ENCODE data around the gene LDB1.

Gene LDB1, protein sequence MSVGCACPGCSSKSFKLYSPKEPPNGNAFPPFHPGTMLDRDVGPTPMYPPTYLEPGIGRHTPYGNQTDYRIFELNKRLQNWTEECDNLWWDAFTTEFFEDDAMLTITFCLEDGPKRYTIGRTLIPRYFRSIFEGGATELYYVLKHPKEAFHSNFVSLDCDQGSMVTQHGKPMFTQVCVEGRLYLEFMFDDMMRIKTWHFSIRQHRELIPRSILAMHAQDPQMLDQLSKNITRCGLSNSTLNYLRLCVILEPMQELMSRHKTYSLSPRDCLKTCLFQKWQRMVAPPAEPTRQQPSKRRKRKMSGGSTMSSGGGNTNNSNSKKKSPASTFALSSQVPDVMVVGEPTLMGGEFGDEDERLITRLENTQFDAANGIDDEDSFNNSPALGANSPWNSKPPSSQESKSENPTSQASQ

DNA sequence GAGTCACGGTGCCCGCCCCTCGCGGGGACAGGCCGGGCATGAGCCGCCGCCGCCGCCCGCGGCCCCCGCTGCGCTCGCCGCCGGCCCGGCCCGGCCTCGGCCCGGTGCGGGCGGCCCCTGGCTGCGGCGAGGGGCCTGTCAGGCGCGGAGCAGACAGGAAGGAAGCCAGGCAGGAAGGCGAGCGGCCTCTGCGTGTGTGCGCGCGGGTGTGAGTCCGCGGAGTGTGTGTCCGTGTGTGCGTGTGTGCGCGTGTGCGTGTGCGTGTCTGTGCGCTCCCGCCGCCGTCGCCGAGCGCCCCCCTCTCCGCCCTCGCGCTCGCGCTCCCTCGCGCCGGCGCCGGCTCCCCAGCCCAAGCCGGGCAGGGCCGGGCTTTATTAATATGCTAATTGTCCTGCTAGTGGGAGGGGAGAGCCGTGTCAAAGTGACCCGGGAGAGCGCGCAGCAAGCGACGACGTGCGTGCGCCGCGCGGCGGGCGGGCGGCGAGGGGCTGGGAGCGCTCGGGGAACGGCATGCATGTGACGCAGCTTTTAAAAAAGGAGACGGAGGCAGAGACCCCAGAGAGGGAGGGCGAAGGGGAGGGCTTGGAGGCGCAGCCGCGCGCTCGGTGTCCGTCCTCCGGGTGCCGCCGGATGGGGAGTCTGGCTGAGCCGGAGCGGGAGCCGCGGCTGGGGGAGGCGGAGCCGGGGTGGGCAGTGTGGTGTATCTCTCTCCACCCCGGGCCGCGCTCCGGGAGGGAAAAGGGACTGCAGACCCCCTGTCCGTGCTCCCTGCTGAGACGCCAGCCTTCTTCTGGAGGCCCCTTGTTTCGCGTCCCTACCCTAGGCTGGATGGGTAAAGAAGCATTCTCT lies at the start of gene LDB1:
Gene LDB1 (minus strand): TSS at position 227 of the 849 bp plus-strand sequence. CDS start 258 bp downstream, outside the sequence.
- DNase-seq, result peak; percentile 62

DNA sequence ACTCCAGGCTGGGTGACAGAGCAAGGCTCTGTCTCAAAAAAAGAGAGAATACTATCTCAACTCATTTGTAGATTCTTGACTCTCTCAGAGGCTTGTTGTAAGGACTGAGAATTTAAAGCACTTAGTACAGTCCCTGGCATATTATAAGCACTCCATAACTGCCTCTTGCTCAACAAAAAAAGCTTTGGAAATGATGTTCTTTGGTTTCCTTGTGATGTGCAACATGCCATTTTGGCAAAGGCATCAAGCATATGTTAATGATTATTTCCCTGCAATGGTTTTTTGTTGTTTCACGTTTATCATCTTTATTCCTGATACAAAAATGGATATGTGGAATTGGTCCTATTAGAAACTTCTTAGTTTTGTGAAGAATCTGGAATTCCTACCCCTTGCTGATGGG lies 47.7 kb upstream of the LDB1 start:
- no peak for DNase-seq

DNA sequence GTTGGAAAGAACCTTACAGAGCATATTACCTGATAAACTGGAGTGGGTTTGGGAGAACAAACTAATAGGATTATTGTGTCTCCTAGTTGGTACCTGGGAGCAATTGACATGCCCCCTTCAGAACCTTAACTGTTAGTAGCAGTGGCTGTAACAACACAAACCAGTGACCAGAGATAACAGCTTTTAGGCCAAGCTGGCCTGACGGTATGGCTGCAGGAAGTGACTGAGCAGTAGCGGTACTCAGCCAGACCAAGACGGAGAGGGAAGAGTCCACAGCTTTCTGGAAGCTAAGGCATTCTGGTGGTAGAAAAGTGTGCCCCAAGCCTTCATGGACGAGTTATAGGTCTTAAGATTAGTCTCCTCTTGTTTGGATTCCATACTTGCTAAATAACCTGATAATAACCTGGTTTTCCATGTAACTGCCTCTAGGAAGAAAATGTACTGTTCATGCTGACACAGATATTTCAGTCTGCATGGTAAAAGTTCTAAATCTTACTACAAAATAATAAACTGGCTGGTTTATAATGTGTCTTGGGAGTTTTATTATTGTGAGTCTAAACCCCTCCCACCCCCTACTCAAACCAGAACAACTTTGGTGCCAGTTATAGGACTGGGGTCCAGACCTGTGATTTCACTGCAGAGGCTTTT lies 43.3 kb upstream of the LDB1 start:
- DNase-seq, result no peak

DNA sequence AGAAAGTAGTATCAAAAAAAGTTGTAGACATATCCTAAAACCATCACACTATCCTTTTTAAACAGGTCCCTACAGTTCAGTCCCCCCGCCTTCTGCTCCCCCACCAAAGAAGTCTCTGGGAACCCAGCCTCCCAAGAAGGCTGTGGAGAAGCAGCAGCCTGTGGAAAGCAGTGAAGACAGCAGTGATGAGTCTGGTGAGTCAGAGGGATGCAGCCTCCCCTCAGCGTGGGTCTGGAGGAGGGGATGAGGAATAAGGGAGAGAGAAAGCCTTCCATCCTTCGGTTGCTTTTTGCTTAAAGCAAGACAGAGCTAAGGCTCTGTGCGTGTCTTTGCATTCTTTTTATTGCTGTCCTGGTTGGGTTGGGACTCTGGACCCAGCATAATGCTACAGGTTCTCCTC lies 39.7 kb upstream of the LDB1 start:
- no peak for DNase-seq

DNA sequence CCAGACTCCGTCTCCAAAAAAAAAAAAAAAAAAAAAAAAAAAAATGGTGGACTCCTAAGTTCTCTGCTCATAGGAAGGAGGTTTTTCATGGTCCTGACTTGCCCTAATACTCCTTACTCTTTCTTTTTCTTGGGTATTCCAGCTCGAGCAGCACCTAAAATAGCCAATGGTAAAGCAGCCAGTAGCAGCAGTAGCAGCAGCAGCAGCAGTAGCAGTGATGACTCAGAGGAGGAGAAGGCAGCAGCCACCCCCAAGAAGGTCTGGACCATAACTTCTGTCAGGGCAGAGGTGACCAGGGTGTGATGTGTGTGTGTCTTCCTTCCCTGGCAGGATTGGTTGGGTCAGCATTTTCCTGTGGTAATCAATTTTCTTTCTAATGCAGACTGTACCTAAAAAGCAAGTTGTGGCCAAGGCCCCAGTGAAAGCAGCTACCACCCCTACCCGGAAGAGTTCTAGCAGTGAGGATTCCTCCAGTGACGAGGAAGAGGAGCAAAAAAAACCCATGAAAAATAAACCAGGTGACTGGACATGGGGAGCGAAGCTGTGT lies 39.0 kb upstream of the LDB1 start:
- no peak for DNase-seq

DNA sequence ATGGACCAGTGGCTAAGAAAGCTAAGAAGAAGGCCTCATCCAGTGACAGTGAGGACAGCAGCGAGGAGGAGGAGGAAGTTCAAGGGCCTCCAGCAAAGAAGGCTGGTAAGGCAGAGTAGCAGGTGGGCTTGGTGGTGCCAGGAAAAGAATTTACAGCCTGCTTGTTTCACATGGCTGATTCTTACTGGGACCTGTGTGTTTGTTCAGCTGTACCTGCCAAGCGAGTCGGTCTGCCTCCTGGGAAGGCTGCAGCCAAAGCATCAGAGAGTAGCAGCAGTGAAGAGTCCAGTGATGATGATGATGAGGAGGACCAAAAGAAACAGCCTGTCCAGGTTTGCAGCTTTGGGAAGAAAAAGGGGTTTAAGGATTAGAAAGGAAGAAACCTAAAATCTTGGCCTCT lies 37.1 kb upstream of the LDB1 start:
- no peak for DNase-seq

DNA sequence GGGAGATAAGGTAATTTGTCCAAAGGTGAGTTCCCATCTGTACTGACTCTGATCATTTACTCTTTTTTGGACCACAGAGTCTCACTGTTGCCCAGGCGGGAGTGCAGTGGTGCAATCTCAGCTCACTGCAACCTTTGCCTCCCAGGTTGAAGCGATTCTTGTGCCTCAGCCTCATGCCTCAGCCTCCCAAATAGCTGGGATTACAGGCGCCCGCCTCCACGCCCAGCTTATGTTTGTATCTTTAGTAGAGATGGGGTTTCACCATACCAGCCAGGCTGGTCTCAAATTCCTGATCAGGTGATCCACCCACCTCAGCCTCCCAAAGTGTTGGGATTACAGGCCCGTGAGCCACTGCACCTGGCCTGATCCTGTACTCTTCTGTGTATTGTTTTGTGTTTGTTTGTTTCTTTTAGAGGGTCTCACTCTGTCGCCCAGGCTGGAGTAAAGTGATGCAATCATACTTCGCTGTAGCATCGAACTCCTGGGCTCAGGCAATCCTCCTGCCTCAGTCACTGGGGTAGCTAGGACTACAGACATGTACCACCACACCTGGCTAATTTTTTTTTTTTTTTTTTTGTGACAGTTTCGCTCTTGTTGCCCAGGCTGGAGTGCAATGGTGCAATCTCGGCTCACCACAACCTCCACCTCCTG lies 34.4 kb upstream of the LDB1 start:
- no peak for DNase-seq

DNA sequence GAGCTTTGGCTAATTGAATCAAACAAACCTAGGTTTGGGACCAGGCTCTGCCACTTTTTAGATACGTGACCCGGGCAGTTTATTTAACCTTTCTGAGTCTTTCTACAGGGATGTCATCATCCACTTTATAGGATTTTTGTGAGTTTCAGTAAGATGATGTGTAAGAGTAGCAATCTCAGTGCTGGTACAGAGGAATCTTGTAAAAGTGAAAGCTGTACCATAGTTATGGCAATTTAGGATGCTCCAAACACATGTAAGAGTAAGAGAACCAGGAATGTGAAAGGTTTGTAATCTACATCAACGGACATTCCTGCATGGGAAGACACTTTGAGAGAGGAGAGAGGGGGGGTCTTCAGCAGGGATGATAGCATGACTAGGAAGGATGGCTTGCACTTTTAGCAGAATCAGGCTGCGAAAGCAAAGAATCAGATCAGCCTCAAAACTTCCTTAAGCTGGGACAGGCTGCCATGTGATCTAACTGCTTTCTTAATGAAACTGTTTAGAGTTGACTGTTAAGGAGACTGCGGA lies 33.0 kb upstream of the LDB1 start:
- DNase-seq, result no peak

DNA sequence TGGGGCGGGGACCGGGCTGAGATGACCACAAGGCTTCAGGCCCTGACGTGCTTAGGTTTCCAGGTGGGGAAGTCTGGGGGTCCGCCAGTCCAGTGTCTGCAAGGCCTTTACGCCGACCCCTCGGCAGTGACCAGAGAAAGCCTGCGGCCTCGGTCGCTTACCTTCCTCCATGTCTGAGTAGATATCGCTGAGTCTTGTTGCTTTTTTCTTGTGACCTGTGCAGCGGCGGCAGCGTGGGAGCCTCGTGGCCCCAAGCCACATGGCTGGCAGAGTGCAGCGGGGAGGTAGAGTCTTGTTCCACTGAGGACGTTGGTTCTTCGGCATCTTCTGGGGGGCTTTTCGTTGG lies 32.4 kb upstream of the LDB1 start:
- DNase-seq, result no peak

DNA sequence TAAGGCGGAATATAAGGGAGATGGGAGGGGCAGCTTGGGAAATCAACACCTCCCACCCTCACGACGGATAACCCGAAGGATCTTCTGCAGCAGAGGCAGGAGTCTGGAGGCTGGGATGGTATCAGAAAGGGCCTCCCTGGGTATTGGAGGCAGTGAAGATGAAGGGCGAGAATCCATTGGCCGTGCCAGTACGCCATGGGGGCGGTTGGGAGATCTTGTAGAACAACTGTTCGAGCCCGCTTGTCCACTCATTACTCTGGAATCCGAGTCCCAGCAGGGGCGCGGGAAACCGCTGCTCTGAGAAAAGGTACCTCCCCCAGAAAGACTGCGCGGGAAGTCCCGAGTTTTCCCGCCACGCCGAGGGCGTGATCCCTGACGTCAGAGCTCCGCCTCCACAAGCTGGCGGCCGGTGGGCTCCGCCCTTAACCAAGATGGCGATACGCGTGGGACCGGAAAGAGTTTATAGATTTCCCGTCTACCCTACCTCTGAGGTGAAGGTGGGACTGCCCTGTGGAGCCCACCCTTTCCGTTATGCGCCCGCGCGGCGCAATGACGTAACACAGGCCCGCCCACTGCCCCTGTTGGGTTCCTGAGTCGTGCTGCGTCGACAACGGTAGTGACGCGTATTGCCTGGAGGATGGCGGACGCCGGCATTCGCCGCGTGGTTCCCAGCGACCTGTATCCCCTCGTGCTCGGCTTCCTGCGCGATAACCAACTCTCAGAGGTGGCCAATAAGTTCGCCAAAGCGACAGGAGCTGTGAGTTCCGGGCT lies 31.8 kb upstream of the LDB1 start, which contains the start of gene NOLC1:
Gene NOLC1 (plus strand): TSS at position 616 of the 771 bp plus-strand sequence. CDS start 22 bp downstream, at position 638.
- DNase-seq, result peak; percentile 93

DNA sequence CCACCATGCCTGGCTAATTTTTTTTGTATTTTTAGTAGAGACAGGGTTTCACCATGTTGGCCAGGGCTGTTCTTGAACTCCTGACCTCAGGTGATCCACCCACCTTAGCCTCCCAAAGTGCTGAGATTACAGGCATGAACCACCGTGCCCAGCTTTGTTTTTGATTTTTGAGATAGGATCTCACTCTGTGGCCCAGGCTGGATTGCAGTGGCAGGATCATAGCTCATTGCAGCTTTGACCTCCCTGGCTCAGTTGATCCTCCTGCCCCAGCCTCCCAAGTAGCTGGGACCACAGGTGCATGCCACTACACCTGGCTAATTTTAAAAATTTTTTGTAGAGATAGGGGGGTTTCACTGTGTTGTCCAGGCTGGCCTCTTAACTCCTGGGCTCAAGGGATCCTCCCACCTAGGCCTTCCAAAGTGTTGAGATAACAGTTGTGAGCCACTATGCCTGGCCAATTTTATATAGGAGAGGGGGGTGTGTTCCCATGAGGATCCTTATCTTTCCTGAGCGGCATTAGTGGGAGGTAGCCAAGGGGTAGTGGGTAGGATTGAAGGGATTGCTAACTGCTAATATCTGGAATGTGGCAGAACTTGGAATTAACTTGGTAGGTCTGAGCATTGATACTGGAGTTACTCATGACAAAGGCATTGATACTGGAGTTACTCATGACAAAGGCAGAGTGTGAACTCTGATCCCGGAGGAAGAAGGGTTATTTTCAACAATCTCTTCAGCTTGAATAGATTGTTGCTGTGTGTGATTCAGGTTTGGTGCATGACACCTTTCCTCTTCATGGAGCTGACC lies 31.0 kb upstream of the LDB1 start:
- no peak for DNase-seq

DNA sequence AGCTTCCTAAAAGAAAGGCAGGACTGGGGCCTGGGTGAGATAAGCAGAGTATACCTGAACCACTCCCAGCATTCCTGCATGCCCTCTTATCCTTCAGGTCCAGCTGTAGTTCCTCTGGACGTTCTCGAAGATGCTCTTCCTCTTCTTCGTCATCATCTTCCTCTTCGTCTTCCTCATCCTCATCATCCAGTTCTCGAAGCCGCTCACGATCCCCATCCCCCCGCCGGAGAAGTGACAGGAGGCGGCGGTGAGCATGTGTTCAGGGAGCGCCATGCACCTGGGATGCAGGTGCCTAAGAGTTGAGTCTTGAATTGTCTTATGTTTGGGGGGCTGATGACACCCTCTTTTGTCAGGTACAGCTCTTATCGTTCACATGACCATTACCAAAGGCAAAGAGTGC lies 28.1 kb upstream of the LDB1 start:
- DNase-seq, result no peak

DNA sequence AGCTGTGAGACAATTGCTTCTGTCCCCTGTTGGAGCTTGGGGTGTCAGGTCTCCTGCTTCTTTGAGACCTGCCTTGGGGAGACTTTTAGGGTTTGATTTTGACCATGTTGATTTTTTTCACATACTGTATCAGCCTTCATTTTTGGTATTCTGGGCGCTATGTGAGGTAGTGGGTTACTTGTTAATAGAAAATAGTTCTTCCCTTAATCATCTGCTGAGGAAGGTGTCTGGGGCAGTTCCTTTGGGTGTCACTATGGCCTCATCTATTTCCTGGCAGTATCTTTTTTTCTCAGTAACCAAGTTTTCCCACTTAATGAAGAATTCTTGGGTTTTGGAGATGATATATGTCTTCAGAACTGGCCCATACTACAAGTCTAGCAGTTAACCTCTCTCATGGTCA lies 27.4 kb upstream of the LDB1 start:
- no peak for DNase-seq

DNA sequence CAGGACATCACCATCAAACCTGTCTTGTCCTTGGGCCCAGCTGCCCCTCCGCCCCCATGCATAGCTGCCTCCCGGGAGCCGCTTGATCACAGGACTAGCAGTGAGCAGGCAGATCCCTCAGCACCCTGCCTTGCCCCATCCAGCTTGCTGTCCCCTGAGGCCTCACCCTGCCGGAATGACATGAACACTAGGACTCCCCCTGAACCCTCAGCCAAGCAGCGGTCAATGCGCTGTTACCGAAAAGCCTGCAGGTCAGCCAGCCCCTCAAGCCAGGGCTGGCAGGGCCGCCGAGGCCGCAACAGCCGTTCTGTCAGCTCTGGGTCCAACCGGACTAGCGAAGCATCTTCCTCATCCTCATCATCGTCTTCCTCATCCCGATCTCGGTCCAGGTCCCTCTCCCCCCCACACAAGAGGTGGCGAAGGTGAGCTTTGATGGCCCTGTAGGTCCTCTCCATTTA lies 26.8 kb upstream of the LDB1 start:
- DNase-seq, result no peak

DNA sequence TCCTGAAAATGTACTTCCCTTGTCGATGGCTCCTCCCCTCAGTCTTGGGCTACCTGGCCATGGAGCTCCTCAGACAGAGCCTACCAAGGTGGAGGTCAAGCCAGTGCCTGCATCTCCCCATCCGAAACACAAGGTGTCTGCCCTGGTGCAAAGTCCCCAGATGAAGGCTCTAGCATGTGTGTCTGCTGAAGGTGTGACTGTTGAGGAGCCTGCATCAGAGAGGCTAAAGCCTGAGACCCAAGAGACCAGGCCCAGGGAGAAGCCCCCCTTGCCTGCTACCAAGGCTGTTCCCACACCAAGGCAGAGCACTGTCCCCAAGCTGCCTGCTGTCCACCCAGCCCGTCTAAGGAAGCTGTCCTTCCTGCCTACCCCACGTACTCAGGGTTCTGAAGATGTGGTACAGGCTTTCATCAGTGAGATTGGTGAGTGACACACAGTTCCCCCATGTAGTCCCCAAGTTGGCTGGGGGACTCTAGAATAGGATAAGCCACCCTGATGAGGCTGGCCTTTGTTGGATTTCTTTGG lies 21.5 kb upstream of the LDB1 start:
- no peak for DNase-seq

DNA sequence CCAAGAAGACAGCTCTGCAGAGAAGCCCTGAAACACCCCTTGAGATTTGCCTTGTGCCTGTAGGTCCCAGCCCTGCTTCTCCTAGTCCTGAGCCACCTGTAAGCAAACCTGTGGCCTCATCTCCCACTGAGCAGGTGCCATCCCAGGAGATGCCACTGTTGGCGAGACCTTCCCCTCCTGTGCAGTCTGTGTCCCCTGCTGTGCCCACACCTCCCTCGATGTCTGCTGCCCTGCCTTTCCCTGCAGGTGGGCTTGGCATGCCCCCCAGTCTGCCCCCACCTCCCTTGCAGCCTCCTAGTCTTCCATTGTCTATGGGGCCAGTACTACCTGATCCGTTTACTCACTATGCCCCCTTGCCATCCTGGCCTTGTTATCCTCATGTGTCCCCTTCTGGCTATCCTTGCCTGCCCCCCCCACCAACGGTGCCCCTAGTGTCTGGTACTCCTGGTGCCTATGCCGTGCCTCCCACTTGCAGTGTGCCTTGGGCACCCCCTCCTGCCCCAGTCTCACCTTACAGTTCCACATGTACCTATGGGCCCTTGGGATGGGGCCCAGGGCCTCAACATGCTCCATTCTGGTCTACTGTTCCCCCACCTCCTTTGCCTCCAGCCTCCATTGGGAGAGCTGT lies 20.9 kb upstream of the LDB1 start:
- DNase-seq, result no peak

DNA sequence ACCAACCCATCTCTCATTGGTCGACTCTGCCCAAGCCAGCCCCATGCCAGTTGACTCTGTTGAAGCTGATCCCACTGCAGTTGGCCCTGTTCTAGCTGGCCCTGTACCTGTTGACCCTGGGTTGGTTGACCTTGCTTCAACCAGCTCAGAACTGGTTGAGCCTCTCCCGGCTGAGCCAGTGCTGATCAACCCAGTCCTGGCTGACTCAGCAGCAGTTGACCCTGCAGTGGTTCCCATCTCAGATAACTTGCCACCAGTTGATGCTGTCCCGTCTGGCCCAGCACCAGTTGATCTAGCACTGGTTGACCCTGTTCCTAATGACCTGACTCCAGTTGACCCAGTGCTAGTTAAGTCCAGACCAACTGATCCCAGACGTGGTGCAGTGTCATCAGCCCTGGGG lies 20.1 kb upstream of the LDB1 start:
- no peak for DNase-seq

DNA sequence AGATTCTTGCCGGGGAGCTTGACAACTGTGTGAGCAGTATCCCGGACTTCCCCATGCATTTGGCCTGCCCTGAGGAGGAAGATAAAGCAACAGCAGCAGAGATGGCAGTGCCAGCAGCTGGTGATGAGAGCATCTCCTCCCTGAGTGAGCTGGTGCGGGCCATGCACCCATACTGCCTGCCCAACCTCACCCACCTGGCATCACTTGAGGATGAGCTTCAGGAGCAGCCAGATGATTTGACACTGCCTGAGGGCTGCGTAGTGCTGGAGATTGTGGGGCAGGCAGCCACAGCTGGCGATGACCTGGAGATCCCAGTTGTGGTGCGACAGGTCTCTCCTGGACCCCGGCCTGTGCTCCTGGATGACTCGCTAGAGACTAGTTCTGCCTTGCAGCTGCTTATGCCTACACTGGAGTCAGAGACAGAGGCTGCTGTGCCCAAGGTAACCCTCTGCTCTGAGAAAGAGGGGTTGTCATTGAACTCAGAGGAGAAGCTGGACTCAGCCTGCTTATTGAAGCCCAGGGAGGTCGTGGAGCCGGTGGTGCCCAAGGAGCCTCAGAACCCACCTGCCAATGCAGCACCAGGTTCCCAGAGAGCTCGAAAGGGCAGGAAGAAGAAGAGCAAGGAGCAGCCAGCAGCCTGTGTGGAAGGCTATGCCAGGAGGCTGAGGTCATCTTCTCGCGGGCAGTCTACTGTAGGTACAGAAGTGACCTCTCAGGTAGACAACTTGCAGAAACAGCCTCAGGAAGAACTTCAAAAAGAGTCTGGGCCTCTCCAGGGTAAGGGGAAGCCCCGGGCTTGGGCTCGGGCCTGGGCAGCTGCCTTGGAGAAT lies 19.3 kb upstream of the LDB1 start:
- no peak for DNase-seq

DNA sequence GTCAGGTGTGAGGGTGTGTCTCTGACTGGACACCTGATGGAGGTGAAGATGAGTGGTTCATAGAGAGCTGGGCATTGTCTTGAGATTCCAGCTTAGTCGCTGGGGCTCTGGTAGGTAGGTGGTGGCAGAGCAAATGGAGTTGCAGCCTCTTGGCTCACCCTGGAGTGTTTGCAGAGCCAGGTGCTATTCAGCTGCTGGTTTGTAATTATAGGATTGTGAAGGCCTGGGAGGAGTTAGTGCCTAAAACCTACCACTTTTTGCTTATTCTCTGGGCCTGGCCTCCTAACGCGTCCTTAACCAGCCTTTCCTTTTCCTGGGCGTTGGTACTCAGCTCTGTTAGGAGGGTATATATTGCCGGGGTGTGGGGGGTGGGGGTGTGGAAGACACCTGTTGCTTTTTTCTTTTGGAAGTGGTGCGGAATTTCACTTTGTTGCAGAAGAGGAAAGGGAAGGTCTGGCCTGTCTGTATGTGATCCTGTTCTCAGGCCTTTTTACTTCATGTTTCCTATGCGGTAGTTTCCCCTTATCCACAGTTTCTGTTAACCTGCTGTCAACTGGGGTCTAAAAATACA lies 15.9 kb upstream of the LDB1 start:
- DNase-seq, result no peak
